HG02588 (cell line): ENCODE results near the gene ZNF681.
A peak's percentile ranks its signal among the peaks of the same experiment; 100 is the strongest.
"Not testable (repeated sequence)": the region's sequence is repeated elsewhere in the genome, so short reads cannot be mapped to it uniquely, and the experiment has no call there.

Experiments used
- ATAC-seq: cut with Tn5 transposase; IDR thresholded peaks from one replicate; pipeline ENCODE4 v1.9.1; 2021; ENCODE audit warnings: mild to moderate bottlenecking, moderate library complexity; ENCODE audit not compliant: unreplicated experiment

Gene ZNF681

DNA sequence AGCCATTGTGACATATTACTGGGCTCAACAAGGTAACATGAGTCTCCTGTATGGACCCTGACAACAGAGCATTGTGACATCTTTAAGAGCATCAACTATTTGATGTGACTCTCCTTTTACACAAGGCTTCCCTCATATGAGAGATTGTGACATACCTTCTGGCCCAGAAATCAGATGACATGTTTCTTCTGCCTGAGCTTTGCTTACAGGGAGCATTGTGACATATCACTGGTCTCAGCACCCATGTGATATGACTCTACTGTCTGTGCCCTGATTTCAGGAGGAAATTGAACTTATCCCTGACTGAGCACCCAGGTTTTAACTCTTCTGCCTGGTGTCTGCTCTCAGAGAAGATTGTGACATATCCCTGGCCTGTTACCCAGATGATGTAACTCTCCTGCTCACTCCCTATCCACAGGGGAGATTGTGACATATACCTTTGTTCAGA is 15.9 kb upstream of the ZNF681 start:
- ATAC-seq, result no peak

DNA sequence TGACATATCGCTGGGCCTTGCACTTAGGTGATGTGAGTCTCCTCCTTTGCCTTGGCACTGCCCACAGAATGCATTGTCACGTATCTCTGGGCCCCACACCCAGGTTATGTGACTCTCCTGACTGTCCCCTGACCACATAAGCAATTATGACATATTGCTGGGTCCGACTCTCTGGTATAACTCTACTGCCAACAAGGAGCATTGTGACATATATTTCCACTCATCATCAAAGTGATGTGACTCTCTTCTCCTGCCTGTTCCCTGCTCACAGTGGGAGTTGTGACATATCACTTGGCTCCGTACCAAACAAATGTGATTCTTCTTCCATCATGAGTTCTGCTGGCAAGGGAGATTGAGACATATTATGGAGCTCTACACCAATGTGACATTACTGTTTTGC is 15.4 kb upstream of the ZNF681 start:
- no peak for ATAC-seq

DNA sequence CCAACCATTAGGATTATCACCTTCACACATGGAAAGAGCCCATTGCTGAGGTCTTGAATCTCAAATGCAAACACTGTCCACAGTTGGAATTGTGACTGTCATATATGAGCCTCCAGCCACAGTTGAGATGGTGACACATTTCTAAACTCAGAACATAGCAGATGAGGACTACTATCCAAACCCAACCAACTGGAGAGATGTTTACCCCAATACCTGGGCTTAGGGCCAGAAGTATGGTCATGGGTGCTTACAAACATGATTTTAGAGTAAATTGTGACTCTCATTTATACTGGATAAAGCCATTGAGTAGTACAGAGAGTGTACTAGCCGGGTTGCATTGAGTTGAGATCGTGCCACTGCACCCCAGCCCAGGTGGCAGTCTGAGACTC is 14.0 kb upstream of the ZNF681 start:
- no peak for ATAC-seq

GRCh38 chr19:23771761-23772674 is 13.3 kb upstream of the ZNF681 start:
- ATAC-seq, result no peak

- ATAC-seq, result no peak
Measured at GRCh38 chr19:23771316-23771715, 12.6 kb upstream of the ZNF681 start.

GRCh38 chr19:23770672-23771250 is 12.1 kb upstream of the ZNF681 start:
- no peak for ATAC-seq

DNA sequence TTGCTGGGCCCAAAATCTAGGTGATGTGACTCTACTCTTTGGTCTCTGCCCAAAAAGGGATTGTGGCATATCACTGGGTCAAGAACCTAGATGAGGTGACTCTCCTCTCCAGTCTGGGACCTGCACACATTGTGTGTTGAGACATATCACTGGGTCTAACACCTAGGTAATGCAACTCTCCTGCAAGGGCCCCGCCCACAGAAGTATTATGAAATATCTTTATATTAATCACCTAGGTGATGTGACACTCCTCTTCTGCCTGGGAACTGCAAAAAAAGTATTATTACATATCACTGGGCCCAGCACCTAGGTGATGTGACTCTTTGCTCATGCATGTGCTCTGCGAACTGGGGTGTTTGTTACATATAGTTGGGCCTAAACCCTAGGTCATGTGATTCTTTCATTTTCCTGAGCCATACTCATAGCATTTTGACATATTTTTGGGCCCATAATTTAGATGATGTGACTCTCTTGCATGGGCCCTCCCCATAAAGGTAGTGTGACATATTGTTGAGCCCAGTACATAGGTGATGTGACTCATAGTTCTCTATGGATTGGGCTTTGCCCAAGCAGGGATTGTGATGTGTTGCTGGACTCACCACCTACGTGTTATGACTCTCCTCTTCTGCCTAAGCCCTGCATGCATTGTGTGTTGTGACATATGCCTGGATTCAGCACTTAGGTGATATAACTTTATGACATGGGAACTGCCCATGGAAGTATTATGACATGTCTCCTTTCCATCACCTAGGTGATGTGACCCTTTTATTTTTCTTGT is 11.2 kb upstream of the ZNF681 start:
- no peak for ATAC-seq

GRCh38 chr19:23766951-23767350 is 8.3 kb upstream of the ZNF681 start:
- ATAC-seq, result no peak

DNA sequence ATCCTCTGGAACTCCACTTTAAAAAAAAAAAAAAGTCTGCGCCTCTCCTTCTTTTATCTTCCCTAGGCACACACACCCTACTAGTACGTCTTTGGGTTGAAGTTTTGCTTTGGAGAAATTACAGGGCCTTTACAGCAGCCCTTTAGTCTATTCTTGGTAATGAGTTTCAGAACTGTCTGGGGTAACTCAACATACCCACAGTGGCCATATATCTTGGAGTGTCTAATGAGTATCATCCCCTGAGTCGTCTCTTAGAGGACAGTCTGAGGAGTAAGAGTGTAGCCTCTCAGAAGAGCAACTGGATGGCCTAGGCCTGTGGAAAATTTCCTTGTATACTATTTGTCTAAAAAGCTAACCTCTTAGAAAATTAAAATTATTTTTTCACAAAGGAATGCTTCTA is 6.1 kb upstream of the ZNF681 start:
- no peak for ATAC-seq

- ATAC-seq, result peak; percentile 53
Measured at GRCh38 chr19:23762884-23763711, 4.4 kb upstream of the ZNF681 start.

DNA sequence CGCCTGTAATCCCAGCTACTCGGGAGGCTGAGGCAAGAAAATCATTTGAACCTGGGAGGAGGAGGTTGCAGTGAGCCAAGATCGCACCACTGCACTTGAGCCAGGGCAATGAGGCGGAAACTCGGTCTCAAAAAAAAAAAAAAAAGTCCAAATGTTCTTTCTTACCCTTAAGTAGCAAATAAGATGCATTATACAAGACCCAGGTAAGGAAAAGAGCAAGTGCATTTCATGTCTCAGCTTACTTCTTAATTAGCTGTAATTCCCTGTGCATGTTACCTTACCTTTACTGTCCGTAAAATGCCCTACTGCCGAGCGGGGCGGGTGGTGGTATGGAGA is 3.8 kb upstream of the ZNF681 start:
- ATAC-seq, result no peak

GRCh38 chr19:23760326-23760725 is 1.6 kb upstream of the ZNF681 start:
- ATAC-seq, result not testable (repeated sequence)

- ATAC-seq, result not testable (repeated sequence)
Measured at GRCh38 chr19:23743633-23744232, 15.0 kb downstream of the ZNF681 start.

DNA sequence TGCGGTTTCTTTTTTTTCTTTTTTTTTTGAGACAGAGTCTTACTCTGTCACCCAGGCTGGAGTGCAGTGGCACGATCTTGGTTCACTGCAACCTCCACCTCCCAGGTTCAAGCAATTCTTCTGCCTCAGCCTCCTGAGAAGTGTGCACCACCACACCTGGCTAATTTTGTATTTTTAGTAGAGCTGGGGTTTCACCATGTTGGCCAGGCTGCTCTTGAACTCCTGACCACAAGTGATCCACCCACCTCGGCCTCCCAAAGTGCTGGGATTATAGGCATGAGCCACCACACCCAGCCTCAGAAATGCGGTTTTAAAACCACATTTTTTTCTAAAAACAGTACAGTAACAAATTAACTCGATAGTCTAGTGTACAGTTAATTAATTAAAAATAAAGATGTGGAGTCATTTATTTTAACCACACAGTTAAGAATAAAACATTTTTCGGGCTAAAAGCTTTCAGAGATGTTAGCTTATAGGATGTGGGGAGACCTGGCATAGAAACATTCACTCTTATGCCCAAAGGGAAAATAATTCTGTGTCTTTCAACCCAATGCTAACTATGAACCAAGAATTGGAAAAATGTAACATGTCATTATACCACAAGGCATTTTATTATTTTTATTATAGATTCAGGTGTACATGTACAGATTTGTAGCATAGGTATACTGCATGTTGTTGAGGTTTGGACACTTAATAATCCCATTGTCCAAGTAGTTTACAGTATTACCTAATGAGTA is 27.8 kb downstream of the ZNF681 start:
- not testable (repeated sequence) for ATAC-seq

DNA sequence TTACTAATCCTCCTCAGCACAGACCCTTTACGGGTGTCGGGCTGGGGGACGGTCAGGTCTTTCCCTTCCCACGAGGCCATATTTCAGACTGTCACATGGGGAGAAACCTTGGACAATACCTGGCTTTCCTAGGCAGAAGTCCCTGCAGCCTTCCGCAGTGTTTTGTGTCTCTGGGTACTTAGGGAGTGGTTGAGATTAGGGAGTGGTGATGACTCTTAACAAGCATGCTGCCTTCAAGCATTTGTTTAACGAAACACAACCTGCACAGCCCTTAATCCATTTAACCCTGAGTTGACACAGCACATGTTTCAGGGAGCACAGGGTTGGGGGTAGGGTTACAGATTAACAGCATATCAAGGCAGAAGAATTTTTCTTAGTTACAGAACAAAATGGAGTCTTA is 34.5 kb downstream of the ZNF681 start:
- ATAC-seq, result not testable (repeated sequence)

DNA sequence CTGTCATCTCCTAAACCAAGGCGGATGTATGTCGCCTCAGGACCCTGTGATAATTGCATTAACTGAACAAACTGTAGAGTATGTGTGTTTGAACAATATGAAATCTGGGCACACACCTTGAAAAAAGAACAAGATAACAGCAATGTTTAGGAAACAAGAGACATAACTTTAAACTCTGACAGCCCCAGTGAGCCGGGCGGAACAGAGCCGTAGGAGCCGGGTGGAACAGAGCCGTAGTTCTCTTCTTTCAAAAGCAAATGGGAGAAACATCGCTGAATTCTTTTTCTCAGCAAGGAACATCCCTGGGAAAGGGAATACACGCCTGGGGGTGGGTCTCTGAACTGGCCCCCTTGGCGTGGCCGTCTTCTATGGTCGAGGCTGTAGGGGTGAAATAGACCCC is 39.9 kb downstream of the ZNF681 start:
- no peak for ATAC-seq

- ATAC-seq, result no peak
Measured at GRCh38 chr19:23716792-23717191, 41.9 kb downstream of the ZNF681 start.

GRCh38 chr19:23709347-23709746 is 49.3 kb downstream of the ZNF681 start:
- no peak for ATAC-seq

DNA sequence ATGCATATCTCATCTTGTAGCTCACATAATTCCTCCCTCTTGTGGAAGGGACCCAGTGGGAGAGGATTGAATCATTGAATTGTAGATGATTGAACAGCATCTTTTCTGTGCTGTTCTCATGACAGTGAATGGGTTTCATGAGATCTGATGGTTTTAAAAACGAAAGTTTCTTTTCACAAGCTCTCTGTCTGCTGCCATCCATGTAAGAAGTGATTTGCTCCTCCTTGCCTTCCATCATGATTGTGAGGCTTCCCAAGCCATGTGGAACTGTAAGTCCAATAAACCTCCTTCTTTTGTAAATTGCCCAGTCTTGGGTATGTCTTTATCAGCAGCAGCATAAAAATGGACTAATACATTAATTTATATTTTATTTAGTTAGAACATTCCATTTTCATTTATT is 52.0 kb downstream of the ZNF681 start:
- no peak for ATAC-seq

DNA sequence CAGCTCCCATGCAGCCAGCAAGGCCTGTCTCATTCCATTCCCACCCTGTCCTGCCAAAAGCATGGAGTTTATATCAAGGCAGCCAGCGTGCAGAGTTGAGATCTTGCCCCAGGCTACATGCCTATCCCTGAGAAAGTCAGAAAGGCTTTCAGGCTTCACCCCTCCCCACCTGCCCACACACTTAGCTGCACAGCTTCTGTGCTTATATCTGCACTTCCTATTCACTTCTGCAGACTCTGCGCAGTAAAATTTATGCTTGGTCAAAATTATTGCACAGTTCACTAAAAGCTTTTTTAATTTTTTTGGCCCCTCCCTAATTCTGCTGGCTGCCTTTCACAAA is 59.2 kb downstream of the ZNF681 start:
- no peak for ATAC-seq
